GM23338 (cell line): ENCODE results near the gene CHCHD5. TPM values are rescaled to one million over a fixed set of nuclear protein-coding genes. Genes with fewer than 3 reads are reported as not detected.

Experiments used
- ATAC-seq: fragments of 200-7000 bp; cut with Tn5 transposase; 3 replicates; pipeline ENCODE4 v1.9.1; 2020
- DNase-seq: peaks from one replicate; pipeline ENCODE4 v3.0.0-alpha.2; 2015; ENCODE audit warnings: low spot score
- H2AFZ ChIP-seq: fragments of 200-600 bp; sonication (generic); 2 replicates; pipeline ENCODE4 v1.8.0; 2016; ENCODE audit warnings: antibody characterized with exemption, mild to moderate bottlenecking, moderate library complexity
- H3F3A ChIP-seq: fragments of 200-600 bp; sonication (generic); replicated peaks from 2 replicates; pipeline ENCODE4 v1.8.0; 2017; ENCODE audit warnings: antibody characterized with exemption, mixed run types, low read depth
- H3K27ac ChIP-seq: fragments of 200-600 bp; sonication (generic); 2 replicates; pipeline ENCODE4 v1.6.1; 2016; ENCODE audit warnings: low read depth
- H3K27me3 ChIP-seq: fragments of 200-600 bp; sonication (generic); 2 replicates; pipeline ENCODE4 v1.8.0; 2016; ENCODE audit warnings: mild to moderate bottlenecking, mixed run types, moderate library complexity; ENCODE audit not compliant: insufficient read depth
- H3K36me3 ChIP-seq: fragments of 200-600 bp; sonication (generic); 2 replicates; pipeline ENCODE4 v1.8.0; 2016; ENCODE audit warnings: mild to moderate bottlenecking; ENCODE audit not compliant: insufficient read depth
- H3K4me1 ChIP-seq: fragments of 200-600 bp; sonication (generic); 2 replicates; pipeline ENCODE4 v1.8.0; 2016; ENCODE audit warnings: mild to moderate bottlenecking, moderate library complexity; ENCODE audit not compliant: insufficient read depth
- H3K4me2 ChIP-seq: fragments of 200-600 bp; sonication (generic); 2 replicates; pipeline ENCODE4 v1.7.1; 2017; ENCODE audit warnings: mixed run types
- H3K4me3 ChIP-seq: fragments of 200-600 bp; sonication (generic); 2 replicates; pipeline ENCODE4 v1.6.1; 2016; ENCODE audit warnings: mixed run types
- H3K79me2 ChIP-seq: fragments of 200-600 bp; sonication (generic); replicated peaks from 2 replicates; pipeline ENCODE4 v1.8.0; 2017; ENCODE audit warnings: mild to moderate bottlenecking; ENCODE audit not compliant: insufficient read depth
- H3K9me2 ChIP-seq: fragments of 200-600 bp; sonication (generic); 2 replicates; pipeline ENCODE4 v1.8.0; 2017; ENCODE audit not compliant: insufficient read depth
- H4K20me1 ChIP-seq: fragments of 200-600 bp; sonication (generic); replicated peaks from 2 replicates; pipeline ENCODE4 v1.8.0; 2017; ENCODE audit warnings: mild to moderate bottlenecking; ENCODE audit not compliant: insufficient read depth
- H3K27ac Mint-ChIP-seq: 2 replicates; pipeline ENCODE4 v1.8.0; 2020; ENCODE audit warnings: inconsistent platforms, mild to moderate bottlenecking, moderate library complexity, mixed read lengths
- H3K27me3 Mint-ChIP-seq: 3 replicates; pipeline ENCODE4 v1.8.0; 2022; ENCODE audit warnings: low read depth, mild to moderate bottlenecking, moderate library complexity, mixed read lengths, inconsistent platforms; ENCODE audit not compliant: insufficient read depth, poor library complexity
- H3K36me3 Mint-ChIP-seq: 3 replicates; pipeline ENCODE4 v1.8.0; 2021; ENCODE audit warnings: low read depth, mild to moderate bottlenecking, inconsistent platforms, moderate library complexity, mixed read lengths
- H3K4me1 Mint-ChIP-seq: 3 replicates; pipeline ENCODE4 v1.8.0; 2020; ENCODE audit warnings: mild to moderate bottlenecking, inconsistent platforms, mixed read lengths
- H3K4me3 Mint-ChIP-seq: 3 replicates; pipeline ENCODE4 v1.8.0; 2021; ENCODE audit warnings: moderate library complexity, mild to moderate bottlenecking, inconsistent platforms, mixed read lengths
- H3K9me3 Mint-ChIP-seq: 3 replicates; pipeline ENCODE4 v1.8.0; 2020; ENCODE audit warnings: moderate library complexity, mild to moderate bottlenecking, inconsistent platforms, mixed read lengths
- EZH2 ChIP-seq: fragments of 200-600 bp; sonication (generic); IDR thresholded peaks from one replicate; pipeline ENCODE4 v1.8.0; 2017; ENCODE audit warnings: antibody characterized with exemption, mild to moderate bottlenecking, low read depth; ENCODE audit not compliant: unreplicated experiment
- NANOG ChIP-seq: IDR thresholded peaks from 2 replicates; pipeline ENCODE4 v1.6.1; 2016; ENCODE audit warnings: antibody characterized with exemption, borderline replicate concordance
- STAT1 ChIP-seq: IDR thresholded peaks from one replicate; pipeline ENCODE4 v1.6.1; 2016; ENCODE audit warnings: antibody characterized with exemption; ENCODE audit not compliant: unreplicated experiment
- ZNF331 ChIP-seq: fragments of 250-450 bp; sonication (Bioruptor Pico); IDR thresholded peaks from 2 replicates; pipeline ENCODE4 v1.5.0; 2020; ENCODE audit warnings: low read depth, mild to moderate bottlenecking, moderate library complexity
- ZNF462 ChIP-seq: fragments of 250-450 bp; sonication (Bioruptor Pico); IDR thresholded peaks from 2 replicates; pipeline ENCODE4 v1.5.0; 2020; ENCODE audit warnings: mild to moderate bottlenecking, moderate library complexity
- polyA plus RNA-seq: library from polyadenylated mRNA; unstranded; fragments of >200 nt; fragmentation: Nextera tagmentation; extraction: Ambion mirVana; gene quantifications from 2 replicates; pipeline ENCODE4 v1.2.1, GENCODE V29; 2016
- total RNA-seq: library from RNA; depleted of rRNA; stranded (reverse); fragments of >200 nt; shearing (Covaris generic); gene quantifications from 2 replicates; pipeline ENCODE4 v1.2.3, GENCODE V29; 2014
- TF ChIP-seq, protein P1 (sequence below): IDR thresholded peaks from 2 replicates; pipeline ENCODE4 v1.6.1; 2016; ENCODE audit warnings: antibody characterized with exemption

The CHCHD5 gene
- total and polyA plus RNA-seq, 2 experiments from 2014 or later: 15.5 to 69.9 TPM

DNA sequence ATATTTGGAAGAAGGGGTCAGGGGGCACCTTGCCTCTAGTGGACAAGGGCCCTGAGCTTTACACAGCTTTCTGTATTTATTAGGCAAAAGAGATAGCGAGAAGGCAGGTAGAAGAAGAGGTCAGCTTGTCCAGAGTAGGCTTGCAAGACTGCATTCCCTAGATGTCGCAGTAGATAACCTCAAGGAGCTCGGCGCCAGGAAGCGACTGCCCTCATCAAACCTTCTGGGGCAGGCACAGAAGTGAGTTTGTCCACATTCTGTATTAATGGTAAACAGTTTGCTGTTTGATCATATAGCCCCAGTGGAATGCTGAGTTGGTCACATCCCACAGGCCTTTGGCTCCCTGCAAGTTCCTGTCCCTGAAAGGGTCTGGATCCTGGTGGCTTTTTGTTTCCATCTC is 7.0 kb downstream of the CHCHD5 start:
- peaks cover 20% of the 10 kb centered on the region for H3K36me3 Mint-ChIP-seq
- Histone ChIP-seq H3K27me3 (no peaks in the 10 kb centered on the region), H3K4me2 (no peak overlapping the region), H2AFZ (no peak overlapping the region), H3K4me3 (no peak overlapping the region), H3K79me2 (no peaks in the 10 kb centered on the region), H3K4me1 (no peaks in the 10 kb centered on the region), H4K20me1 (no peaks in the 10 kb centered on the region), H3K36me3 (no peaks in the 10 kb centered on the region), H3K27ac (no peak overlapping the region), H3K9me2 (no peaks in the 10 kb centered on the region), H3F3A (no peaks in the 10 kb centered on the region)
- peaks cover 9% of the 10 kb centered on the region for H3K27me3 Mint-ChIP-seq
- ATAC-seq: no peak
- TF ChIP-seq, protein P1, sequence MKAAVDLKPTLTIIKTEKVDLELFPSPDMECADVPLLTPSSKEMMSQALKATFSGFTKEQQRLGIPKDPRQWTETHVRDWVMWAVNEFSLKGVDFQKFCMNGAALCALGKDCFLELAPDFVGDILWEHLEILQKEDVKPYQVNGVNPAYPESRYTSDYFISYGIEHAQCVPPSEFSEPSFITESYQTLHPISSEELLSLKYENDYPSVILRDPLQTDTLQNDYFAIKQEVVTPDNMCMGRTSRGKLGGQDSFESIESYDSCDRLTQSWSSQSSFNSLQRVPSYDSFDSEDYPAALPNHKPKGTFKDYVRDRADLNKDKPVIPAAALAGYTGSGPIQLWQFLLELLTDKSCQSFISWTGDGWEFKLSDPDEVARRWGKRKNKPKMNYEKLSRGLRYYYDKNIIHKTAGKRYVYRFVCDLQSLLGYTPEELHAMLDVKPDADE: no peak
- no peak overlapping the region for H3K27ac Mint-ChIP-seq
- peaks cover 12% of the 10 kb centered on the region for H3K4me1 Mint-ChIP-seq
- no peaks in the 10 kb centered on the region for H3K9me3 Mint-ChIP-seq
- H3K4me3 Mint-ChIP-seq: no peak overlapping the region
- no peak for DNase-seq

DNA sequence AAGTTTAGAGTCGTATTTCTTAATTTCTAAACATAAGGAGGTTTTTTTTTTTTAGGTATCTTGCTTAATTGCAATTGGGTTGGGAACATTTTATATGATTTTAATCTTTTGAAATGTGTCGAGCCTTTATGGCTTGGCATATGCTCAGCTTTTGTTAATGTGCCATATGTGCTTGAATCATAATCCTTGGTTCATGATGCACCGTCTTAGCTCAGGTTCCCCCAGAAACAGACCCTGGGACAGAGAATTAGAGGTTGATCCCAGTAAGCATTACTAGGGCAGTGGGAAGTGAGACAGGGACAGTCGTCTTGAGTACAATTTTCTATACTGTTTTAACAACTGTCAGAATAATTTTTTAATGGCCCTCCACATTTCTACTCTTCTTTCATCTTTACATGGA is 9.3 kb downstream of the CHCHD5 start:
- no peaks in the 10 kb centered on the region for H3K27me3 ChIP-seq
- no peak overlapping the region for H2AFZ ChIP-seq
- TF ChIP-seq NANOG: no peak
- TF ChIP-seq ZNF331 (CRISPR knock-in tag): no peak
- Mint-ChIP-seq H3K36me3 (peaks cover 6% of the 10 kb centered on the region; the same call in 2 of the 3 replicates), H3K4me1 (peaks cover 9% of the 10 kb centered on the region), H3K9me3 (no peaks in the 10 kb centered on the region), H3K27ac (no peak overlapping the region), H3K4me3 (no peak overlapping the region), H3K27me3 (peaks cover 7% of the 10 kb centered on the region)
- no peaks in the 10 kb centered on the region for H4K20me1 ChIP-seq
- no peaks in the 10 kb centered on the region for H3K4me1 ChIP-seq
- H3K36me3 ChIP-seq: no peaks in the 10 kb centered on the region
- ATAC-seq: no peak
- H3K4me3 ChIP-seq: no peak overlapping the region
- no peaks in the 10 kb centered on the region for H3F3A ChIP-seq
- no peaks in the 10 kb centered on the region for H3K9me2 ChIP-seq
- no peaks in the 10 kb centered on the region for H3K79me2 ChIP-seq
- DNase-seq: no peak
- H3K4me2 ChIP-seq: no peak overlapping the region
- H3K27ac ChIP-seq: no peak overlapping the region

GRCh38 chr2:112597537-112598322 is 13.3 kb downstream of the CHCHD5 start:
- Histone ChIP-seq H3K4me2 (no peak overlapping the region), H2AFZ (no peak overlapping the region), H3F3A (no peaks in the 10 kb centered on the region), H3K4me1 (no peaks in the 10 kb centered on the region), H3K27ac (no peak overlapping the region), H3K79me2 (no peaks in the 10 kb centered on the region), H3K36me3 (no peaks in the 10 kb centered on the region), H3K27me3 (no peaks in the 10 kb centered on the region), H4K20me1 (no peaks in the 10 kb centered on the region), H3K4me3 (no peak overlapping the region), H3K9me2 (no peaks in the 10 kb centered on the region)
- DNase-seq (no peak), ATAC-seq (no peak)
- H3K36me3 Mint-ChIP-seq: no peaks in the 10 kb centered on the region; the same call in 2 of the 3 replicates
- H3K9me3 Mint-ChIP-seq: no peaks in the 10 kb centered on the region
- H3K4me1 Mint-ChIP-seq: peaks cover 2% of the 10 kb centered on the region; the same call in 2 of the 3 replicates
- no peak for TF ChIP-seq STAT1
- no peak for TF ChIP-seq NANOG
- TF ChIP-seq EZH2: no peak
- no peak for TF ChIP-seq ZNF462
- peaks cover 2% of the 10 kb centered on the region for H3K27me3 Mint-ChIP-seq
- H3K4me3 Mint-ChIP-seq: no peak overlapping the region
- no peak overlapping the region for H3K27ac Mint-ChIP-seq
